ENCODE results near the gene S100A14. TPM values are rescaled to one million over a fixed set of nuclear protein-coding genes. Genes with fewer than 3 reads are reported as not detected.

Gene S100A14
- 0.36 TPM in 1 of 2 replicates, not detected in the other for total RNA-seq

DNA sequence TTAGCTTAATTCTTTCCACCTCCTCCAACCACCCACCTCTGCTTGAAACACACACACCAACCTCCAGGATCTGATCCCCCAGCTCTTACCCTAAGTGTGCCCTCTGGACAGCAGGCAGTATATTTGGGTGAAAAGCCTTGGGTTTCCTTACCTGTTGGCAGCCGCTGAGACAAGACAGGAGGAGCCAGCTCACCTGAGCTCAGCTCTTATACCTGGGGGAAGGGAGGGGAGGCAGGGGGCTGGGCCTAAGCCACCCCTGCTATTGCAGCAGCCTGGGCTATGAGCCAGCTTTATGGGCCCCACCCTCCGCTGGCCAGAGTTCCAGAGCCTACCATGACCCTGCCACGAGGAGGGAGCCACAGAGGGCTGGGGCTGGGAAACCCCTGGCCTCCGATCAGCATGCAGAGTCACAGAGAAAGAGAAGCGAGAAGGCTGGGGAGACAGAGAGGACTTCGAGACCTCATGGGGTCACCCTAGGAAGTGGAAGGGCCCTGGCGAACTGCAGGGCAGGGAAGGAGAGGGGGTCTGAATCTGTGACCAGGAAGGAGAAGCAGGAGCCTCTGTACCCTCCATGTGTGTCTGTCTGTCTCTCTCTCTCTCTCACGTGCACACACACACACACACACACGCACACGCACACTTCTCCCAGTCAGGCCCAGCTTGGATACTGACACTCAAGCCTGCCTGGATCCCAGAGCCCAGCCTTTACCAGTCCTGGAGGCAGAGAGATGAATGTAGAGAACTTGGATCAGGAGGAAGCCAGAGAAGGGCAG lies at the start of gene S100A14:
Gene S100A14 (minus strand): TSS at position 182 of the 773 bp plus-strand sequence. CDS start 467 bp downstream, outside the sequence.
- H3K36me3 ChIP-seq (ENCODE audit: insufficient read depth, low read length): peaks cover 31% of the 10 kb centered on the region
- no peak within 1 kb of the TSS for H3K4me2 ChIP-seq (ENCODE audit: insufficient read depth, low read length)
- H4K20me1 ChIP-seq (ENCODE audit: insufficient read depth, low read length): peaks cover 9% of the 10 kb centered on the region
- H3K27me3 ChIP-seq (ENCODE audit: insufficient read depth, low read length): no peaks in the 10 kb centered on the region
- TF ChIP-seq, protein P1, sequence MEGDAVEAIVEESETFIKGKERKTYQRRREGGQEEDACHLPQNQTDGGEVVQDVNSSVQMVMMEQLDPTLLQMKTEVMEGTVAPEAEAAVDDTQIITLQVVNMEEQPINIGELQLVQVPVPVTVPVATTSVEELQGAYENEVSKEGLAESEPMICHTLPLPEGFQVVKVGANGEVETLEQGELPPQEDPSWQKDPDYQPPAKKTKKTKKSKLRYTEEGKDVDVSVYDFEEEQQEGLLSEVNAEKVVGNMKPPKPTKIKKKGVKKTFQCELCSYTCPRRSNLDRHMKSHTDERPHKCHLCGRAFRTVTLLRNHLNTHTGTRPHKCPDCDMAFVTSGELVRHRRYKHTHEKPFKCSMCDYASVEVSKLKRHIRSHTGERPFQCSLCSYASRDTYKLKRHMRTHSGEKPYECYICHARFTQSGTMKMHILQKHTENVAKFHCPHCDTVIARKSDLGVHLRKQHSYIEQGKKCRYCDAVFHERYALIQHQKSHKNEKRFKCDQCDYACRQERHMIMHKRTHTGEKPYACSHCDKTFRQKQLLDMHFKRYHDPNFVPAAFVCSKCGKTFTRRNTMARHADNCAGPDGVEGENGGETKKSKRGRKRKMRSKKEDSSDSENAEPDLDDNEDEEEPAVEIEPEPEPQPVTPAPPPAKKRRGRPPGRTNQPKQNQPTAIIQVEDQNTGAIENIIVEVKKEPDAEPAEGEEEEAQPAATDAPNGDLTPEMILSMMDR (IDR thresholded peaks at IDR 0.05; ENCODE audit: extremely low read depth, low read depth, low read length): no peak
- H3K9me3 ChIP-seq (ENCODE audit: low read depth, low read length): no peaks in the 10 kb centered on the region
- no peak within 1 kb of the TSS for H3K27ac ChIP-seq (ENCODE audit: low read depth, low read length)
- H3K79me2 ChIP-seq (ENCODE audit: insufficient read depth, low read length): peaks cover 22% of the 10 kb centered on the region
- H3K4me3 ChIP-seq (ENCODE audit: insufficient read depth, low read length): no peak within 1 kb of the TSS
- DNase-seq (ENCODE audit: insufficient read length, low spot score, missing footprints): no peak
- H2AFZ ChIP-seq (ENCODE audit: low read length): no peak within 1 kb of the TSS
- peaks cover 16% of the 10 kb centered on the region for H3K4me1 ChIP-seq (ENCODE audit: insufficient read depth, low read length)

DNA sequence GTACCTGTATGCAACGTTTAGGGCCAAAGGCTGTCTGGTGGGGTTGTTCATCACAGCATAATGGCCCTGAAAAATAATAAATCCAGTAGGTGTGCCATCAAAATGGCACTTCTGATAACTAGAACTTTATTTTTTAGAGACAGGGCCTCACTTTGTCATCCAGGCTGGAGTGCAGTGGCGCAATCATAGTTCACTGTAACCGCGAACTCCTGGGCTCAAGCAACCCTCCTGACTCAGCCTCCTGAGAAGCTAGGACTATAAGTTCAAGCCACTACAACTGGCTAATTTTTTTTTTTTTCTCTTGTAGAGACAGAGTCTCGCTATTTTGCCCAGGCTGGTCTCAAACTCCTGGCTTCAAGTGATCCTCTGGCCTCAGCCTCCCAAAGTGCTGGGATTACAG lies 47.1 kb upstream of the S100A14 start:
- peaks cover 3% of the 10 kb centered on the region for H4K20me1 ChIP-seq (ENCODE audit: insufficient read depth, low read length)
- no peaks in the 10 kb centered on the region for H3K9me3 ChIP-seq (ENCODE audit: low read depth, low read length)
- H3K4me1 ChIP-seq (ENCODE audit: insufficient read depth, low read length): peaks cover 18% of the 10 kb centered on the region
- H3K4me2 ChIP-seq (ENCODE audit: insufficient read depth, low read length): no peak overlapping the region
- H2AFZ ChIP-seq (ENCODE audit: low read length): no peak overlapping the region
- peaks cover 32% of the 10 kb centered on the region for H3K79me2 ChIP-seq (ENCODE audit: insufficient read depth, low read length)
- DNase-seq (ENCODE audit: insufficient read length, low spot score, missing footprints): no peak
- H3K27ac ChIP-seq (ENCODE audit: low read depth, low read length): peak overlapping the region; percentile 71
- peaks cover 77% of the 10 kb centered on the region for H3K36me3 ChIP-seq (ENCODE audit: insufficient read depth, low read length)
- no peak overlapping the region for H3K4me3 ChIP-seq (ENCODE audit: insufficient read depth, low read length)
- no peaks in the 10 kb centered on the region for H3K27me3 ChIP-seq (ENCODE audit: insufficient read depth, low read length)
- TF ChIP-seq, protein P1 (IDR thresholded peaks at IDR 0.05; ENCODE audit: extremely low read depth, low read depth, low read length): no peak

DNA sequence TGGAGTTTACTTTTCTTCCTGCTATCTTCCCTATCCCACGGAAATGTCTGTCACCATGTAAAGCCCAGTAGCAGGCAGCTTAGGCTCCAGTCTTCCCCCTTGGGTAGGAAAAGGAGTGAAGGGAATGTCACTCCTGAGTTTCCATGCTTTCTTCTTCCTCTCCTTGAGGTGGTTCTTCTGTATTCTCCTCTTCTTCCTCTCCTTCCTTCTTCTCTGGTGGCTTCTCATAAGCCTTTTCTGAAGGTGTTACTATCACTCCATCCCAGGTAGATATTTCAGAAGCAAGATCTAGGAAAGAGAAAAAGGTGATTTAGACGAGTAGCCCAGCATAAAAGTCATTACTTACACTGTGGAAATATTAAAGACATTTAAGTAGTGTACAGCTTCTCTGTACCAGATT lies 46.1 kb upstream of the S100A14 start:
- Histone ChIP-seq H3K4me1 (ENCODE audit: insufficient read depth, low read length) (peaks cover 18% of the 10 kb centered on the region), H3K9me3 (ENCODE audit: low read depth, low read length) (no peaks in the 10 kb centered on the region), H3K4me3 (ENCODE audit: insufficient read depth, low read length) (no peak overlapping the region), H3K27ac (ENCODE audit: low read depth, low read length) (peak overlapping the region; percentile 71), H4K20me1 (ENCODE audit: insufficient read depth, low read length) (peaks cover 3% of the 10 kb centered on the region), H3K4me2 (ENCODE audit: insufficient read depth, low read length) (no peak overlapping the region), H3K27me3 (ENCODE audit: insufficient read depth, low read length) (no peaks in the 10 kb centered on the region), H3K36me3 (ENCODE audit: insufficient read depth, low read length) (peaks cover 67% of the 10 kb centered on the region), H2AFZ (ENCODE audit: low read length) (no peak overlapping the region), H3K79me2 (ENCODE audit: insufficient read depth, low read length) (peaks cover 23% of the 10 kb centered on the region)
- DNase-seq (ENCODE audit: insufficient read length, low spot score, missing footprints): no peak
- TF ChIP-seq, protein P1 (IDR thresholded peaks at IDR 0.05; ENCODE audit: extremely low read depth, low read depth, low read length): no peak

DNA sequence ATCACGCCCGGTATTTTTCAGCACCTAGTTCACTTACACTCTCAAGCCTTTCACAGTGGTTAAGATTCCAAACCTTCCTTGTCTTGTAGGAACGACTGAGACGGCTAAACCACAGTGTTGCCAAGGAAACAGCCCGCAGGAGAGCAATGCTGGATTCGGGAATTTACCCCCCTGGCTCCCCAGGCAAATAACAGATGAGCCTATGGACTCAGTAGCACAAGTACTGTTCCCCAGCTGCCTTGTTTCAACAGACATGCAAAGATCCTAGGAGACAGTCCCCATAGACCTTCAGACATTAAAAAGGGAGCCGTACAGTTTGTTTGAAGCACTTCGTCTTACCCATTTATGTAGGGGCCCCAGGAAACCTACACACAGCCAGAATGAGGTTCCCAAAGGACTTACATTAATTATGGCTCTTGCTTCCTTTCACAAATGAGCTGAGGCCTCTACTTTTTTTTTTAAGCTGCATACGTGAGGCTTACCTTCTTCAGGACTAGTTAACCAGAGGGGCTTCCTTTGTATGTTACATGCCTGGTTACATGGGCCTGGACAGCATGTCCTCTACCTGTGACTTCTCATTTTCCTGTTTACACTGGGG lies 45.1 kb upstream of the S100A14 start:
- Histone ChIP-seq H3K4me3 (ENCODE audit: insufficient read depth, low read length) (no peak overlapping the region), H3K9me3 (ENCODE audit: low read depth, low read length) (no peaks in the 10 kb centered on the region), H3K79me2 (ENCODE audit: insufficient read depth, low read length) (peaks cover 20% of the 10 kb centered on the region), H2AFZ (ENCODE audit: low read length) (no peak overlapping the region), H3K4me2 (ENCODE audit: insufficient read depth, low read length) (no peak overlapping the region), H3K27ac (ENCODE audit: low read depth, low read length) (no peak overlapping the region), H4K20me1 (ENCODE audit: insufficient read depth, low read length) (peaks cover 3% of the 10 kb centered on the region), H3K27me3 (ENCODE audit: insufficient read depth, low read length) (no peaks in the 10 kb centered on the region), H3K4me1 (ENCODE audit: insufficient read depth, low read length) (peaks cover 18% of the 10 kb centered on the region), H3K36me3 (ENCODE audit: insufficient read depth, low read length) (peaks cover 57% of the 10 kb centered on the region)
- TF ChIP-seq, protein P1 (IDR thresholded peaks at IDR 0.05; ENCODE audit: extremely low read depth, low read depth, low read length): no peak
- no peak for DNase-seq (ENCODE audit: insufficient read length, low spot score, missing footprints)
